A673 (cell line): ENCODE measurements around the gene LMOD3. TPM values are rescaled to one million over a fixed set of nuclear protein-coding genes. Genes with fewer than 3 reads are reported as not detected.

Experiments used
- BruUV-seq: library from RNA; stranded (reverse); fragments of 400-500 nt; replicated peaks from 2 replicates; lab custom pipeline; 2021; lab: Mats Ljungman, UMichigan
- CTCF ChIA-PET: fragments of 300-600 bp; sonication (Branson Sonifier 250); formaldehyde crosslinking; loops from one replicate; lab custom pipeline; 2022; ENCODE audit warnings: antibody characterized with exemption; lab: Charles Lee
- POLR2A ChIA-PET: fragments of 300-600 bp; sonication (Branson Sonifier 250); formaldehyde crosslinking; loops from one replicate; lab custom pipeline; 2022; ENCODE audit warnings: antibody characterized with exemption; ENCODE audit not compliant: low non-redundant PET; lab: Charles Lee
- DNase-seq: peaks from one replicate; pipeline ENCODE4 v3.0.0-alpha.2; 2015; ENCODE audit warnings: low spot score
- H3K27ac ChIP-seq: fragments of 200-600 bp; sonication (generic); 2 replicates; pipeline ENCODE4 v1.5.1; 2016; ENCODE audit warnings: mixed run types, low read depth, mild to moderate bottlenecking, mixed read lengths, antibody characterized with exemption, low read length; ENCODE audit not compliant: poor library complexity, severe bottlenecking
- H3K27me3 ChIP-seq: fragments of 200-600 bp; sonication (generic); replicated peaks from 2 replicates; pipeline ENCODE4 v1.6.1; 2017; ENCODE audit warnings: mixed run types, low read depth, mild to moderate bottlenecking, mixed read lengths, antibody characterized with exemption, low read length; ENCODE audit not compliant: insufficient read depth, poor library complexity
- H3K36me3 ChIP-seq: fragments of 200-600 bp; sonication (generic); 2 replicates; pipeline ENCODE4 v1.6.1; 2016; ENCODE audit warnings: mixed run types, mild to moderate bottlenecking, mixed read lengths, antibody characterized with exemption, low read length; ENCODE audit not compliant: insufficient read depth, poor library complexity, severe bottlenecking
- H3K4me1 ChIP-seq: fragments of 200-600 bp; sonication (generic); 2 replicates; pipeline ENCODE4 v1.6.1; 2017; ENCODE audit warnings: mixed run types, mild to moderate bottlenecking, mixed read lengths, antibody characterized with exemption, low read length; ENCODE audit not compliant: insufficient read depth, poor library complexity, severe bottlenecking
- H3K4me3 ChIP-seq: fragments of 200-600 bp; sonication (generic); 2 replicates; pipeline ENCODE4 v1.5.1; 2016; ENCODE audit warnings: low read depth, mixed run types, mild to moderate bottlenecking, mixed read lengths, low read length; ENCODE audit not compliant: poor library complexity, severe bottlenecking
- H3K9me3 ChIP-seq: fragments of 200-600 bp; sonication (generic); 2 replicates; pipeline ENCODE4 v1.6.1; 2016; ENCODE audit warnings: mixed run types, low read depth, mild to moderate bottlenecking, mixed read lengths, antibody characterized with exemption, low read length; ENCODE audit not compliant: poor library complexity, severe bottlenecking
- CTCF ChIP-seq: fragments of 300-800, 200-600 bp; sonication (generic); conservative IDR thresholded peaks from 2 replicates; pipeline ENCODE4 v1.5.1; 2017; ENCODE audit warnings: low read depth, mild to moderate bottlenecking, antibody characterized with exemption, low read length, moderate library complexity, mixed read lengths
- EZH2 ChIP-seq: fragments of 200-600 bp; sonication (generic); IDR thresholded peaks from 2 replicates; pipeline ENCODE4 v1.6.1; 2017; ENCODE audit warnings: borderline replicate concordance, low read depth, mild to moderate bottlenecking, mixed read lengths, antibody characterized with exemption, low read length; ENCODE audit not compliant: poor library complexity, severe bottlenecking
- intact Hi-C: fragments of 100-400 bp; cut with micrococcal nuclease; formaldehyde crosslinking; loops from one replicate; pipeline ENCODE4 v1.10.0; 2022; ENCODE audit not compliant: unreplicated experiment
- total RNA-seq: library from RNA; stranded (reverse); gene quantifications from 2 replicates; pipeline ENCODE4 v1.2.3, GENCODE V29; 2021

Gene LMOD3
- total RNA-seq, 1 experiment from 2014 or later, result not detected

- H3K27ac ChIP-seq, result no peak overlapping the region
- no peaks in the 10 kb centered on the region for H3K36me3 ChIP-seq
- POLR2A ChIA-PET, result no interaction called here
- H3K4me1 ChIP-seq, result no peaks in the 10 kb centered on the region
- no peaks in the 10 kb centered on the region for H3K27me3 ChIP-seq
- BruUV-seq, result no TSS peak
- H3K9me3 ChIP-seq, result no peaks in the 10 kb centered on the region
- no peak for TF ChIP-seq CTCF
- no peak for TF ChIP-seq EZH2
- intact Hi-C loops, result no loop called here
- DNase-seq, result no peak
- CTCF ChIA-PET, result no interaction called here
- H3K4me3 ChIP-seq, result no peak overlapping the region
These were observed 49.5 kb downstream of the LMOD3 start for GRCh38 chr3:69072928-69073327.

GRCh38 chr3:69066121-69066520 lies 56.3 kb downstream of the LMOD3 start:
- CTCF ChIA-PET, result no interaction called here
- TF ChIP-seq CTCF (no peak), EZH2 (no peak)
- intact Hi-C loops, result no loop called here
- POLR2A ChIA-PET, result no interaction called here
- no peak for DNase-seq
- Histone ChIP-seq H3K4me3 (no peak overlapping the region), H3K9me3 (no peaks in the 10 kb centered on the region), H3K4me1 (no peaks in the 10 kb centered on the region), H3K27ac (no peak overlapping the region), H3K36me3 (peaks cover 15% of the 10 kb centered on the region), H3K27me3 (no peaks in the 10 kb centered on the region)
- no TSS peak for BruUV-seq

- TF ChIP-seq EZH2 (no peak), CTCF (no peak)
- ChIA-PET POLR2A (no interaction called here), CTCF (no interaction called here)
- Histone ChIP-seq H3K4me3 (no peak overlapping the region), H3K4me1 (no peaks in the 10 kb centered on the region), H3K27ac (no peak overlapping the region), H3K9me3 (no peaks in the 10 kb centered on the region), H3K27me3 (no peaks in the 10 kb centered on the region), H3K36me3 (peaks cover 19% of the 10 kb centered on the region)
- intact Hi-C loops, result no loop called here
- DNase-seq, result no peak
- no TSS peak for BruUV-seq
These were observed 57.0 kb downstream of the LMOD3 start for GRCh38 chr3:69065318-69065964.
